DMS153 treated with DMSO at 0.1 percent for 48 hours (cell line): ENCODE results near the gene CD9.

Experiments
- DNase-seq: peaks from one replicate; lab custom pipeline; 2025; ENCODE audit not compliant: unreplicated experiment; lab: John Stamatoyannopoulos, UW

CD9 gene

DNA sequence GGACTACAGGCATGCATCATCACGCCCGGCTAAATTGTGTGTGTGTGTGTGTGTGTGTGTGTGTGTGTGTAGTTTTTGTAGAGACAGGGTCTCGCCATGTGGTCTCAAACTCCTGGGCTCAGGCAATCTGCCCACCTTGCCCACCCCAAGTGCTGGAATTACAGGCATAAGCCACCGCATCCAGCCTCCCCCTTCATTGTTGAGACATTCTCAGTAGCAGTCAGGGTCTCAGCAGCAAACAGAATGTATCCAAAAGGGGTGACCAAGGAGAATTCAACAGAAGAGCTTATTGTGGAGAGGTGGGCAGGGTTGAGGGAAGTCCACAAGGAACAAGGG lies 73.0 kb downstream of the CD9 start:
- no peak for DNase-seq

DNA sequence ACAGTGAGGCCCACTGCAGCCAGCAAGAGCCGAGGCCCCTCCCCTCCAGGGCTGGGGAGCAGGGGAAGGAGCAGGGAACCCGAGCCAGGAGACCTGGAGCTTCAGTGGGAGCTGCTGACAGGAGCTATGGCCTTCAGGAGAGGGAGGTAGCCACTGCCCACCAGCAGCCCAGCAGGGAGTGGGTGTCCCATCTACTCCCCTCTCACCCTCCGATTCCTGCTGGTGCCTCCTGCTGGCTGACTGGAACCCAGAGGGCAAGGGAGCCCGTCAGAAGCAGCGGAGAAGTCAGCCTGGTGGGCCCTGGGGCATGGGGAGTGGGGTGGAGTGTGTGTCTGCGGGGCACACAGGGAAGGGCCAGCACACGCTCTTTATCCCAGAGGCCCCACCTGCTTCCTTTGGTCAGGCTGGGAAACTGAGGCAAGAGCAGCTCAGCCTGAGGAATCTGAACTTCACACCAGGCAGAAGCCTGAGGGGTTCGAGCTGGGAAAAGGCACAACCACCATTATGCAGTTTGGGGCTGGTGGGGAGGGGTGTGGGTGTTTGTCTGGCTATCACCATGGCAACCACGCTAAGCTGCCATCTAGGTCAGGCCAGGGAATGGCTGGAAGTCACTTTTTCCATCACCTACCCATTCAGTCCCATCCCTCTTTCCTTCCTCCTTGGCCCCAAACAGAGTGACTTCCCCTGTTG lies 73.5 kb downstream of the CD9 start:
- no peak for DNase-seq

DNA sequence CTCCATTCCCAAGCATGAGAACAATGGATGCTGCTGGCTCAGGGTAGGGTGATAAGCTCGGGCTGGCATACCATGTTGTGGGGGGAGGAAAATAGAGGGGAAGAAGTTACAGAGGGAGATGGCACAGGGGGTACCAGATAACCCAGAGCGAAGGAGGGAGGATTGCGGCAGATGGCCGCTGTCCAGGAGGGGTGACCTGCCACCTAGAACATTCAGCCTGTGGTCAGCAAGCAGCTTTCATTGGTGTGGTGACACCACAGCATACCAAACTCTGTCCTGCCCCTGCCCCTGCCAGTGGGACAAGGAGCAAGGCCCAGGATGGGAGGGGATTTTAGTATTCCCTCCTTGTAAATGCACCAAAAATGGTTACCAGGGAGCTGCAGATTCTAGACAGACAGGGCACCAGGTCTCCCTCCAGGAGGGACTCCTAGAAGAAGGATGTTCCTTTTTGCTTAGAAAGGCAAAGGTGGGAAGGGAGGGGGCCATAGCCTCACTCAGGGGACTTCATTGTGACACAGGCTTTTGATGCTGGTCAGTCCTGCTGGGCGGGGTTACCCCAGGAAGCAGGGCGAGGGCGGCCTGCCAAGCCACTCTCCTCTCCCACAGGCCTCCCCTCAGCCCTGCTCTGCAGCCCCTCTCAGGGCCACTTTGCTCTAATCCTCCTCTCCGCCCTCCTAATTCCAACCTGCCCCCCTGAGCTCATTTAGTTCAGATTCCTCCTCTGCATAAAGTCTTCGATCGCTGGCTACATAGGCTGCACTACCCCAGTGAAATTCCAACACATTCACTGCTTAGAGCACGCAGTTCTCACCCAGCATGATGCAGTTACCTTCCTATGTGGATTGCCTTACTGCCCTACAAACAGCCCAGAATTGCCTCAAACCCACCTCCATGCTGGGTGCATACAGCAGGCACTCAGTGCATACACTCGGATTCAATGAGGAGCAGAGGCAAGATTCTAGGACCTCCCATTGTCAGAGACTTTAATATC lies 74.3 kb downstream of the CD9 start:
- DNase-seq = no peak

DNA sequence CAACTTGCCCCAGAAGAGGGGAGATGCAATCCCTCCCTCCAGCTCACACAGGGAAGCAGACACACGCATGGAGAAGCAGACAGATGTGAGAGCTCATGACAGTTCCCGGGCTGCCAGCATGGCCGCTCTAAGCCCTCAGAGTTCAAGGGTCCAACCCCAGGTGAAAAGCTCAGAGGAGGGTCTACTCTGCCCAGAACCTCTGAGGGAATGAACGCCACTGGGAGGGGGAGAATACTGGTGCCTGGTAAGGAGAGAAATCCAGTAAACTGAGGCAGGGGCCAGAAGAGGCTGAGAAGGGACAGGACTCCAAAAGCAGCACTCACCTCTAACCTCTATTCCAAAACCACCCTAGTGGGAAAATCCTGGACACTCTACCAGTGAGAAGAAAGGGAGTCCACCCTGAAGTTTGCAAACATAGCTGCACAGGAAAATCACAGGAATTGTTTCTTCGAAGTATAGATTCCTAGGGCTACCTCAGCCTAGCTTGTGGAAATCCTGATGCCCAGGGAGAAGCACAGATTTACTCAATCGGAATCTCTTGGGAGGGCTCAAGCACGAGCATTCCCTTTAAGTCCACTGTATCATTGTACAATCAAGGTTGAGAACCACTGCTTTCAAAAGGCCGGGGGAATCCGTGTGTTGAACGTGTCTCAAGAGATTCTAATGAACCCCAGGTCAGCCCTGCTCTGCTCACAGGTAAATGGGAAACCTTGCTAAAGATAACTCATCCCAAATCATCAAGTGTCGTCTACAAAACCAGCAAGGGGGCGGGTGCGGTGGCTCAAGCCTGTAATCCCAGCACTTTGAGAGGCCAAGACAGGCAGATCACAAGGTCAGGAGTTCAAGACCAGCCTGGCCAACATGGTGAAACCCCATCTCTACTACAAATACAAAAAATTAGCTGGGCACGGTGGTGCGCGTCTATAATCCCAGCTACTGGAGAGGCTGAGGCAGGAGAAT lies 76.0 kb downstream of the CD9 start:
- no peak for DNase-seq

DNA sequence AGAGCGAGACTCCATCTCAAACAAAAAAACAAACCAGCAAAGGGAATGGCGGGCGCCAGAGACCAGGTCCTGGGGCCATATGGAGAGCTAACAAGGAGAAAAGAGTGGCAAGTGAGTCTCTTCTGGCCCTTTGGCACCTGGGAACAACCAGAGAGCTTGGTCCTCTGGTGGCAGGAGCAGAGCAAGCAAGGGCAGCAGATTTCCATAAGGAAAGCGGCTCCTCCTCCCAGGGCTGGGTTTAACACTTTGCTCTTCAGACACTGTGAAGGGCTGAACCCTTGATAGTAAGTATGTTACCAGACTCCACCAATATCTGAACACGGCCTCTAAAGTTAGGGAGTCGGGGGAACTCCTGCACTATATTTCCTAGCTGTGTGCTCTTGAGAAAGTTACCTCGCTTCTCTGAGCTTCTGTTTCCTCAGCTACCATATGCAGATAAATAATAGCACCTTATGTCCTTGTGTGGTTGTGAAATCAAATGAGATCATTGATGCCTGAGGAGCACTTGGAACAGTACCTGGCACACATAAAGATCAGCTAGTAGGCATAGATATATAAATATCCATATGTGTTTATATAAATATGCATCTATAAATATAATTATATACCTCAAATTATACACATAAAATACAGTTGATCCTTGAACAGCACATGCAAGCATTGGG lies 76.9 kb downstream of the CD9 start:
- no peak for DNase-seq

DNA sequence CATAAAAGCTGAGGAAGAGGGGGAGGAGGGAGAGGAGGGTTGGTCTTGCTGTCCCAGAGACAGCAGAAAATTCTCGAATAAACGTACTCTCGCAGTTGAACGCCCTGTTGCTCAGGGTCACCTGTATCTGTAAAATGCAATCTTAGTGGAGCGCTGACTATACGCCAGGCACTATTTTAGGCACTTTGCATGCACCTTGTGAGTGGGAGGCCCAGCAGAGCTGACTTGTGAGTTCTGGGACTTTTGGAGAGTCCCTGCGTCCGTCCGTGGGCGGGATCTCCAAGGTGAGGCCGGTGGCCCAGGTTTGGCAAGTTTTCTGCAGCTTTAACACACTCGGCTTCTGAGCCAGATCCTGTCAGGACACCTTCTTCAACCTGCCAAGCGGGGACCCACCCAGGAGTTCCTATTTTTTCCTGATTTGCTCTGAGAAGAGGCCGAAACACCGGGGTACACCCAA lies 77.8 kb downstream of the CD9 start:
- DNase-seq = no peak

DNA sequence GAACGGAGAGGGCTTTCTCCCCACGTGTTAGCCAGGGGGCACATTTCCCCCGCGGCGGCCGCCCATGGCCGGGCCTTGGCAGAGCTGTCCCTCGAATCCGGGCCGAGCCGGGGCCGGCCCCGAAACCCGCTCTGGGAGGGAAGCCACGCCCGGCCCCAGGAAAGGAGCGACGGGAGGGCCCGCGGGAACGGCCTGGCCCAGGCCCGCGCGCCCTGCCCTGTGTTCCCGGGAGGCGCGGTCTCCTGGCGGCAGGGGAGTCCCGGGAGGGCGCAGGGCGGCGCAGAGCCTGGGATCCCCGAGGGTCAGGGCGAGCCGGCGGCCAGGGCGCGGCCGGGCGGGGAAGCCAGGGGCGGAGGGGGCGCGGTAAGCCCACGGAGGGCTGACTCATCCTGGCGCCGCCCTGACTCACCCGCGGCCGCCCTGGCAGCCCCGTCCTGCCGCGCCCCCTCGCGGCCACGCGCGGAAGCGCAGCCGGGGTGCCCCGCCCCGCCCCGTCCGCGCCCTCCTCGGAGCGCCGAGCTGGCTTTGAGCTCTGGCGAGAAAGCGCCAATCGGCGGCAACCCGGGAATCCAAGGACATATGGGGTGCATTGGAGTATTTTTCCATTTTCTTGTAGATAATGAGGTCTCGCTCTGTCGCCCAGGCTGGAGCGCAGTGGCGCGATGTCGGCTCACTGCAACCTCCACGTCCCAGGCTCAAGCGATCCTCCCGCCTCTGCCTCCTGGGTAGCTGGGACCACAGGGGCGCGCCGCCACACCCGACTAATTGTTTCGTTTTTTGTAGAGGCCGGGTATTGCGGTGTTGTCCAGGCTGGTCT lies 78.4 kb downstream of the CD9 start:
- peak; percentile 44 for DNase-seq

DNA sequence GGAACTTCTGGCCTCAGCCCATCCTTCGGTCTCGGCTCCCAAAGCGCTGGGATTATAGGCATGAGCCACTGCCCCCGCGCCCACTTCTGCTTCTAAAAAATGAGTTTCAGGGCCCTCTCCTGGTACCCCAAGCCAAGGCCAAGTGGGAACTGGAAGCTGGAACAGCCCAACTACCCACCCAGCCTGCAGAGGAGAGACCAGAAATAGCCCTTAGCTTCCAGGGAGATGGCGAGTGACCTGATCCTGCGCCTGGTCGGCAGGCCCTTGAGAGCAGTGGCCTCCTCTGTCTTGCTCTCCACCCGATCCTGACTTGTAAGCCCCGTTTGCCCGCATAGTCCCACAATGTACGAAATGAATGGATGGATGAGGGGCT lies 79.0 kb downstream of the CD9 start:
- no peak for DNase-seq

DNA sequence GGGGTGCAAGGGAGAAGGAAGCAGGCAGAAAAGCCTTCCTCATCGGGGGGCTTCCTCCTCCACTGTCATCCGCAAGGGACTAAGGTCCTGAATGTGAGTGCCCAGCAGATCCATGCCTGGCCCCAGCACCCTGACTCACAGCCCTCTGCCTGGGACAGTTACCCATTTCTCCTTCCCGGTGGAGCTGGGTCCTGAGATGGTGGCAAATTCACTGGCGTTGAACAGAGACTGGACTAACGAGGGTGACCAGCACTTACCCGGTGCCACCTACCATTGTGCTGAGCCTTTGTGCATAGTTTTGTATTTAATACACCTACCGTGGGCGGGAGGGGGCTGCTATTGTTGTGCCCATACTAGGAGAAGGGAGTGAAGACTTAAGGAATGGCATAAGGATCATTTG lies 79.4 kb downstream of the CD9 start:
- no peak for DNase-seq

DNA sequence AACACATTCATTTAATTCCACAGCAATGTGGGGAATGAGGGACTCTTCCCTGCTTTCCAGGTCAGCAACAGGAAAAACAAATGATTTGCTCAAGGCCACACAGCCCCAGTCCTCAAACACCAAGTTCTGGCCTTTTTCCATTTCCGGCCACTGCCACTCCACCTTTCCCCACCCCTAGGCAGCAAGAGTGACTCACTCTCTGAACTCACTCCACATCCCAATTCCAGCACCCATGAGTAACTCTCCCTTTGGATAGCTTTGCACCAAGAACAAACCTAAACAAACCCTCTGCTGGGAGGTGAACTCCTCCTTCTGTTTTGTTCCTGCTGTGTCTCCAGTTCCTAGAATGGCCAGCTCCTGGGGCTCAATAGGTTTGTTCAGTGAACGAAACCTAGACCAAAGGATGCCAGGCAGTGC lies 79.9 kb downstream of the CD9 start:
- no peak for DNase-seq

DNA sequence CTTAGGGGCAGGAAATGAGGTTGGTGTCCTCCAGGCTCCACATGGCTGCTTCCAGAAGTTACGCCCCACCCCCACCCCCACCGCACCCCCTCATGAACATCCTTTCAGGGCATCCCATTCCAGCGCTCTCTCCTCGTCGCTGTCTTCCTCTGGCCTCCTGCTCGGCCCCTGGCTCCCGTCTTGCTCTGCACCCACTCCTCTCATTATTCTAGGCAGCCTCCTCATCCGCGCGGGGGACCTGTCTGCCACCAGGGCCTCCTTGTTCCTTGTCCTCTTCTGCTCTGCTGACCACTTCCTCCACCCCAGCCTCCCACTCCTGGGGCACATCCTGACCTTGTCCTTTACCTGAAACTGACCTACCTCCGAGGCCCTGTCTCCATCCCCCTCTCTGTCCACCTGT lies 80.5 kb downstream of the CD9 start:
- no peak for DNase-seq

DNA sequence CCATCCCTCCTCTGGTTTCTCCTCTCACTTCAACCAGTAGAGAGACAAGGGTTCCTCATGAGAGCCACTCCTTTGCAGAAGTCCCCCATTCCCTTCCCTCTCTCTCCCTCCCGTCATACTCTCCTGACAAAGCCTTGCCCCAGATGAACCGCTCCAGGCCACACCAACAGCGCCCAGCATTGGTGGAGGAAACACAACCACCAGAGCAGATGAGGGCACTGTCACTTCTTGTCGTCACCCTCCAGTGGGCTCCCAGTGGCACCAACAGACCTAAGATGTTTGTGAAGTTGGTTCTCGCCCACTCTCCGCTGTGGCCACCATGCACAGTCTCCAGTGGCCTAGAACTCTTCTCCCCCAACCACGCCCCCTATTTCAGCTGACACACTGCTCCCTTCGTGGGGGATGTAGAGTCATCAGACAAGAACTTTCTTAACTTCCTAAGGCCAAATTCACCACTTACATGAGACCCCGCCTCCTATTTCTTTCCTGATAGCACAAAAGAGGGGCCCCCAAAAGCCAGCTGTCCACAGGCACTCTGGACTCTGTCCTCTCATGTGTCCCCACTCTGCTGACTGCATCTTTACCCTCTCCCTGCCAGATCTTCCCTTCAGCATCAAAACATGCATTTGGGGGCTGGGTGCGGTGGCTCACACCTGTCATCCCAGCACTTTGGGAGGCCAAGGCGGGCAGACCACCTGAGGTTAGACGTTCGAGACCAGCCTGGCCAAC lies 81.0 kb downstream of the CD9 start:
- no peak for DNase-seq

DNA sequence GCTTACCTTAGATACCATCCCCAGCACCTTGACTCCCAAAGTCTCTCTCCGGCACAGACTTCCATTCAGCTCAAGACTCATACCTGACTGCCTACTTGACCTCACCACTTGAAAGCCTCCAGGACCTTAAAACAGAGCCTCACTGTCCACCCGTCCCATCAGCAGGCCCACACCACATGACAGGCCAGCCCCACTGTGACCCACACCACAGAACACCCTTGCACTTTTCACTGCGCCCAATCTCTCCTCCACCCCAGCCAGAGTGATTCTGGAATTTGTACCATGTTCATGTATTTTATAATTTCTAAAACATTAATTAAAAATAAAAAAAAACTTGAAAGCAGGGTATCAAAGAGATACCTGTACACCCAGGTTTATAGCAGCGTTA lies 82.2 kb downstream of the CD9 start:
- no peak for DNase-seq

DNA sequence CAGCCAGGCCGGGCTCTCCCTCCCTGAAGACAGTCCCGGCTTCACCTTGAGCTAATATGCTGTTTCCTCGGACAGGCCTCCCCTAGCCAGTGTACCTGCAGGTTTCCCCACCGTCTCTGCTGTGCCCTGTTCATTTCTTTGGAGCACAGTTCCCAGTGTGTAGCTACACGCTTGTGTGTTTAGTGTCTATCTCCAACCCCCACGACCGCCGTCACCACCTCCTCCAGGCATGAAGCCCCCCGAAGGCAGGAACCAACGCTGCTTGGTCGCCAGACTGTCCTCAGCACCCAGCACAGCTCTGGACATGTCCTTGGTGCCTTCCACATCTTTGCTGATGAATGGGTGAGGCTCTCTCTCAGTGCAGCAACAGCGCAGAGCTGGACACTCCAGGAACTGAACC lies 84.1 kb downstream of the CD9 start:
- no peak for DNase-seq

DNA sequence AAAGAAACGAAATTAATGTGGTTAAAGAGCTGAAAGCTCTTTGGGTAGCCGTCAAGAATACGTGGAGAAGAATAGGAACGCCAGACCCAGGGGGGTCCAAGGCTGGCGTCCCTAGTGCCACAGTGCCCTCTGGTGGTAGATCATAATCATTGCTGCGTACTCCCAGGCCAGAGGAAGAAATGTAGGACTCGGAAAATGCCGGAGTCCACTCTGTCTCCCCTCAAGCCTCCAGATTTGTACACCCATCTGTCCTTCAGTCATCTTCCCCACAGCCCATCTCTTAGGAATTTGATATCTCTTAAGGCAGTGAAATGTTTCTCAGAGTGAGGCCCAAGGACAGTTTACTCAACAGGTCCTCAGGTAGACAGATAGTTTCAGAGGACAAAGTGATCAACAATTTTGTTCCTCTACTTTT lies 84.9 kb downstream of the CD9 start:
- peak; percentile 83 for DNase-seq

DNA sequence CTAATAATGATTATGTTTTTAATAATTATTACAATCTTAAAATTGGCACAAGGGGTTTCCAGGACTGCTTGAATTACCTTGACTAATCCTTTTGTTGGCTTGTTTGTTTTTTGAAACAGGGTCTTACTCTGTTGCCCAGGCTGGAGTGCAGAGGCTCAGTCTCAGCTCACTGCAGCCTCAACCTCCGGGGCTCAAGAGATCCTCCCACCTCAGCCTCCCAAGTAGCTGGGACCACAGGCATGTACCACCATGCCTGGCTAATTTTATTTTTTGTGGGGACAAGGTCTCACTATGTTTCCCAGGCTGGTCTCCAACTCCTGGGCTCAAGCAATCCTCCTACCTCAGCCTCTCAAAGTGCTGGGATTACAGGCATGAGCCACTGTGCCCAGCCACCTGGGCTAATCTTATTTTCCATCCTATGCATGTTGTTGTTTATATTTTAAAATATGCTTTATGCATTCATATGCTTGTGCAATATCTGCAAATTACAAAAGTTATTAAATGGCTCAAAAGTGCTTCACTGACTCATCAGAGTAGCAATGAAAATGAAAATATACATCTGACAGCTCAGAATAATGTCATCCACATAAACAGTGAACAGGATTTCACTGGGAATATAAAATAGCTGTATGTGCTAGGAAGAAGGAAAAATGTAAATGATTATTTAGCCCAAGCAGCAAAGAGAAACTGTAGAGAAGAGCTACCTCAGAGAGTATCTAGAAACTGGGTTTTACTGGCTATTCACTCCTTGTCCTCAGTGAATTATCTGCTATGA lies 85.5 kb downstream of the CD9 start:
- DNase-seq = no peak
